ENCODE results near the gene AGFG1.

Gene AGFG1

GRCh38 chr2:227607941-227608340 lies 136.0 kb downstream of the AGFG1 start:
- DNase-seq (ENCODE audit: low read depth, low spot score) = no peak

- no peak for DNase-seq (ENCODE audit: low read depth, low spot score)
Measured at GRCh38 chr2:227608561-227609338, 136.8 kb downstream of the AGFG1 start.

DNA sequence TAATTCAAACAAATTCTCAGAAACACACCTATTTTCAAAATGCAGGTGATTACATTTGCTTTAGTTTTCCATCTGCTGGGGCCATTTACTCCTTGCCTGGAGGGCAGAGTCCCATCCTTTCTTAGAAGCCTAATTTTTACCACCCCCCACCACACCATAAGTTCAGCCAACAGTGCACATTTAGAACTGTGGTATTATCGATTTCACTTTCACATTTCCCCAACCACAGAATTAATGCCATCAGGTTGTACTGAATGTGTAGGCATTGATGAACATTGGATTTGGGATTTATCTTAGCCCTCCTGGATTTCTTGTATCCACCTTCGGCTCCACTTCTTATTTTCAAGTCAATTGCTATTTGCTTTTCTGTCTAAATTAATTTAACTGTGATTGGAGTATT lies 138.2 kb downstream of the AGFG1 start:
- no peak for DNase-seq (ENCODE audit: low read depth, low spot score)
